Stimulated activated CD8-positive, alpha-beta memory T cell treated with anti-CD3 and anti-CD28 coated beads, Interleukin-4, amount 100 ng/mL, for 24 hours (primary cell): ENCODE data around the gene ADCY3.

Experiments
- DNase-seq: peaks from one replicate; pipeline ENCODE4 v3.0.0-alpha.2; 2020; ENCODE audit warnings: low read depth

Gene ADCY3

DNA sequence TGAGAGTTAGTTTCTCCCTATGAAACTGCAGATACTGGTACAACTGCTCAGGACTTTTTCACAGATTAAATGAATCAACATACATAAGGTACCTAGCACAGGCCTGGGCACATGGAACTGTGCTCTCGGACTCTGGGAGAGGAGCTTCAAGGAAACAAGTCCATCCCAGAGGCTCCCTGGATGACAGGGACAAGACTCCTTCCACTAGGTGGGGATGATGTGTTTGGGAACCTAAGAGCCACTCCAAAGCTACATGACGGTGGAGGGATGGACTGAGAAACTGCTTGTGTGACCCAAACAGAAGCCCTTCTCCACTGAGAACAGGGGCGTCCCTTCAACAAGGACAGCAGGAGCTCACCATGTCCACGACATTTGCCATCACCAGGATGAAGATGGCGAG is 89.7 kb downstream of the ADCY3 start:
- DNase-seq: no peak

DNA sequence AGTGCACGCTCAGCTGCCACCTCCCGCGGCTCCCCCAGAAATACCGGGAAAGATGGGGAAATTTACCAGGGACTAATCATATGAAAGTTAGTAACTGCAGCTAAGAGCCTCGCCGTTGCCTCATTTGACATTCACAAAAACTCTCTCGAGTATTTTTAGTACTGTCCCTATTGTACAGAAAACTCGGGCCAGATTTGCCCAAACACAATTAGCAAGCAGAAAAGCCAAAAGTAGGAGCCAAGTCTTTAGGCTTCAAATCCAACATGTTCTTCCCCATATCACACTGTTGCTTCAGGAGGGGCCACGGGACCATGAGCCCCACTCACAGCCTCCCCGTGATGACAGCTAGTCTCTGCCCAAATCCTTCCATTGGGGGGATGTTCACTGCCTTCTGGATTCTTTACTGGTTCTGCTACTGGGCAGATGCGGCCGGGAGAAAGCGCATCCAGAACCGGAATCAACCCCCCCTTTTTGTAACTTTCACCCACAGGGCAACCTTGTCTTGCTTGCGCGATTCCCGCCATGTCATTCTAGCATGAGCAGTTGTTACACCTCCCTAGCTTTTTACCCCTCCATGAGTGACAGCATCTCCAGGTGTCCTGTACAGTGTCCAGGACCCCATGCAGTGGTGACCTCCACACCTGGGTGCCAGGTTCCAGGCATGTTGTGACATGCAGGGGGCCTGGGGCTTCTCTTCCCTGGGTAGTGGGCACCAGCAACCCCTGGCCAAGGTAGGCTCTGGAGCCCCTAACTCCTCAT is 91.6 kb downstream of the ADCY3 start:
- no peak for DNase-seq

DNA sequence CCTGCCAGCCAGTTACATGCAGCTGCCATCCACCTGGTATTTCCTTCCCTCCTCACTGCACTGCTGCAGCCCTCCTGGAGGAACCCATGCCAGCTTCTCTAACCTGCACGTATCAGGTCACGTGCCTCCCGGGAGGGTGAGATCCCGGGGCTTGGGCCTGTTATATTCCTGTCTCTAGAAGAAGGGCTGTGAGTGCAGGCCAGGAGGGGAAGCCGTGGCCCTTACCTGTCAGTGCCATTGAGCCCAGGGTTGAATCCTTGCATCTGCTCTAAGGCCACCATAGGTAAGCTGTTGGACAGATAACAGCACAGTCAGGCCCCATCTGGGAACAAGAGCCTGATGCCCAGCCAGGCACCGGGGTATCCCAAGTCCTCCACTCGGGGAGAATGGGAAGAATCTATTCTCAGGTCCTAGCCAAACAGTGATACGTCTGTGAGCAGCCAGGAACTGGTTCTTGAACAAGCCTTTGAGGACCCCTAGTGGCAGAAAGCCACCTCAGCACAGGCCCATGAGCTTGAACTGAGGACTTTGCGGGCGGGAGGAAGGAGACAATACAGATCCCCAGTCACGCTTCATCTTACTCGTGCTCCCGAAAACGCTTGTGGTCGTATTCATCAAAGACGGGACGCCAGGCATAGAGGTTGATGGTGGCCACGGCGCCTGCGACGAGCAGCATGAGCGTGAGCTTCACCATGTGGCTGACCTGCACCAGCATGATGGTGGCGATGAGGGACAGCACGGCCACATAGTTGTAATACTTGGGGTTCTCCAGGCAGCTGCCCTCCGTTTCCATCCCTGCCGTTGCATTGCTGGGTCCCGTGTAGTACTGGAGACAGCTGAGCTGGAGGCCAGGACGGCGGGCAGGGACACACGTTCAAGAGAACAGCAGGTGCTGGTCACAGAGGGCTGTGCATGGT is 92.5 kb downstream of the ADCY3 start:
- DNase-seq: peak; percentile 60

DNA sequence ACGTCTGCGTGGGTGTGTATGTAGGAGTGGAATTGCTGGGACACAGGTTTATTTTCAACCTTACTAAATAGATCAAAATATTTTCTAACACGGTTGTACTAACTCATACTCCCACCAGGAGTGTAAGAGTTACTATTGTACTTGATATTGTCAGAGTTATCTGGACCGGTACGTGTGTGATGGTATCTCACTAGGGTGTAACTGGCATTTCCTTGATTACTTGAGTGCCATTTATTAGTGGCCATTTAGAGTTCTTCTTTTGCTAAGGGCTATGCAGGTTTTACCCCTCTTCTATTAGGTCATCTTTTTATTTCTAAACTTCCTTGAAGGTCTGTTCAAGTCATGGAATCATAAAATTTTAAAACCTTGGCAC is 93.3 kb downstream of the ADCY3 start:
- no peak for DNase-seq

DNA sequence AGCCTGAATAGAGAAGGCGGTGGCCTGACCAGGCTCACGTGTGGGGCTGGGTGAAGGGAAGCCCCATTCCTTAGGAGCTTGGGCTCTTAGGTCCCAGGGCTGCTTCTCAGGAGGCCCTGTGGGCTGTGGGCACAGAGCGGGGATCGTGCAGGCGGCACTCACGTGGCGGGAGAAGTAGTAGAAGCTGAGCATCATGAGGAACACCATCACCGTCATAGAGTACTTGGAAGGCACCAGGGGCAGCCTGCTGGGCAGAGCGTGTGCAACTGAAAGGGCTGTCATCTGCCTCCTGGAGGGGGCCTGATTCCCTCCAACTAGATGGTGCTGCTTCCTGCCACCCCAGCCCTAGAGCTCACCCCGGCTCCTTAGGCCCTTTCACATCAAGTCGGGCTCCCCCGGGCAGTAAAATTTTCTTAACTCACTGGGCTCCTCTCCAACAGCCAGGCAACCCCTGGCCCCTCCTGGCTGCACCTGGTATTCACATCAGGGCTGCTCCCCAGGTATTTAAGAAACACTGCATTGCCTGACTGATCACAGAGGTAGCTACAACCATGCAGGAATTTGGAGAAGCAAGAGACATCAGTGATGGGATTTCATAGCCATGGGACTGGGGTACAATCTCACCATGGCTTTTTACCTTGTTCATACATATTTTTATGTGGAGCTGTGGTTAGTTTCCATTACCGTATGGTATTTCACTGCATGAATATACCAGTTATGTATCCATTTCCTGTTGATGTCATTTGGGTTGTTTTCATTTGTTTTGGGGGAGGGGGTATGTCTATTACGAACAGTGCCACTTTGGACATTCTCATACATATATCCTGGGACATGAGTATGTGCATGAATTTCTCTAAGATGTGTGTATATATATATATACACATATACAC is 93.9 kb downstream of the ADCY3 start:
- DNase-seq: no peak

DNA sequence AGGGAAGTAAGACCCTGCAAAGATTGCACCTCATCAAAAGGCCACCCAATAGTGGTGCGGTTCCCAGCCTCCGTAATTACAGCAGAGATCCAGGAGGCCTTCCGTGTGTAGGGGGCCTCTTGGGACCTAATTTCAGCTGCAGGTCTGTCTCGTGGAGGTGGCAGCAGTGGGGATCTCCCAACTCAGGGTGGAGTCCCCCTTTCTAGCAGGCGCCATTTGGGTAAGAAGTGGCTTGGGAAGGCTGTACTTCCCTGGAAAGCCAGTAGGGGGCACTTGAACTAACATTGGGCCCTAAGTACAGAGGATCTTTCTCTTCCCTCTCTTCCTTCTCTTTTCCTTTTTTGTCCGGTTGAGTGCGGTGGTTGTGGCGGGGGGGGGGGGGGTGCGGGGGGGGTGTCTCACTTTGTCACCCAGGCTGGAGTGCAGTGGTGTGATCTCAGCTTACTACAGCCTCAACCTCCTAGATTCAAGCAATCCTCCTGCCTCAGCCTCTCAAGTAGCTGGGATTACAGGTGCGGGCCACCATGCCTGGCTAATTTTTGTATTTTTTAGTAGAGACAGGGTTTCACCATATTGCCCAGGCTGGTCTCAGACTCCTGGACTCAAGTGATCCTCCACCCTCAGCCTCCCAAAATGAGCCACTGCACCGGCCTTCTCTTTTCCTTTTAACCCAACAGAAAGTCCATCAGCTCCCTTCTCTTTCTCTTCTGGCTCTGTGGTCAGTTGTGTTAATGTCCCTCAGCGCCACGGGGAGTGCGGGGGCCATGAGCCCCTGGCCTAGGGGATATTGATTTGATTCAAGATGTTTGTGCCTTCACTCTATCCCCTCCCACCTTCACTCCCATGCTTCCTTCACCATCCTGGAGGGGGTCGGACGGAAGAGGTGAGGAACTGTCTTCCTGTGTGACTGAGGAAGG is 94.8 kb downstream of the ADCY3 start:
- no peak for DNase-seq

DNA sequence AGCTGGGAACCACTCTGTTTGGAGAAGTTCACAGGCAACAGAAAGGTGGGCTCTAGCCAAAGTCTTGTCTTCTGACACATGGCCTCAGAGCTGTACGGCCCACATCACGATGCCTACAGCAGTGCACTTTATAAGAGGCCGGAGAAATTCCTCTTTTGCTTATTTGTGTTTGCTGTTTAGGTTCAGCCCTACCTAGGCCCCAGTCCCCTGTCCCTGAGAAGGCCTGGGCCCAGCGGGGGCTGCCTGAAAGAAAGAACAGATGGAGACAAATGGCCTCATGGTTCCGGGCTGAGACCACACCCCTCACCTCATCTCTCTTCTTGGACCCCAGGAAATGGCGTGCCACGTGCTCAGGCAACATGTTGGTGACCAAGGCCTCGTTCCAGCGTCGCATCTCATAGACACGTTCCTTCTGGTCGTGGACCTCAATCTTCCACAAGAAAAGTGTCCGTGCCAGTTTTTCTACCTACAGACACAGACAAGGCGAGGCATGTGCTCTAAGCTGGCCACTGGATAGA is 95.9 kb downstream of the ADCY3 start:
- DNase-seq: no peak

DNA sequence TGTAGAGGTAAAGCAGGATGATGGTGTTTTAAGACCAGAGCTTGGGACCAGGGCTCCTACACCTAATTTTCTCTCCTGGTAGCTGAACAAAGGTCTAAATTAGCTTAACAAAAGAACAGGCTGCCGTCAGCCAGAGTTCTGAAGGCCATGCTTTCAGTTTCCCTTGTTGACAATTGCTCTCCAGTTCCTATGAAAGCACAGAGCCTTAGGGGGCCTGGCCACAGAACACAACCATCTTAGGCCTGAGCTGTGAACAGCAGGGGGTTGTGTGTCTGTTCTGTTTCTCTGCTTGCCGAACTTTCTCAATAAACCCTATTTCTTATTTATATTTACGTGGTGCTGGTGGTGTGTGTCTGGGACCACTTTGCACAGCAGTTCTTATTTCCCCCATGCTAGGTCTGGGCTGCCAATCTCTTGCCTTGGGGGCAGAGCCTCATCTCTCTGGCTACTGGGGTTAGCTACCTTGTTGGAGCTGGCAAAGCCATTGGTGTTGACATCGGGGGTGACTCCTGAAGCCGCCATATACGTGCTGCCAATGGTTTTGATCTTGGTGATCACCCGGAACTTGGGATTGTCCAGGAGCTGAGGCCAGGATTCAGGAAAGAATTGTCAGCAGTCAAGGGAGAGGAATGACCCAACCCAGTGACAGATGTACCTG is 97.9 kb downstream of the ADCY3 start:
- DNase-seq: no peak

DNA sequence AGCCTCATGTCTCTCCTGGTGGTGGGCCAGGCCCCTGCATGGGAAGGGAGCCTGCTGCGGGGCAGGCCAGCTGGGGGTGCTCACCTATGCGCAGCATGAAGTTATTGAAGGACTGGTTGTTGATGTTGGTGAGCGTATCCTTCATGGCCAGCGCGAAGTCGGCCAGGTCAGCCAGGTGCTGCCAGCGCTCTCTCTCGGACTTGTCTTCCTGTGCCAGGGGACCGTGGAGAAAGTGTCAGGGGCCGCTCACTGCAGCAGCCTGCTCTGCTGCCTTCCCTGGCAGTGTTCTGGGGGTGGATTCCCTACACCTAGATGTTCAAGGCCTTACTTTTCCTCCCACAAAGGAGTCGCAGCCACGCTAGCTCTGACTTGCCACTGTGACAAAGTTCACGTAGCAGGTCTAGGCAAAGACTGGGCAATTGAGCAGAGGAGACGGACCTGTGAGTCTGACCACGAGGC is 98.6 kb downstream of the ADCY3 start:
- DNase-seq: no peak

DNA sequence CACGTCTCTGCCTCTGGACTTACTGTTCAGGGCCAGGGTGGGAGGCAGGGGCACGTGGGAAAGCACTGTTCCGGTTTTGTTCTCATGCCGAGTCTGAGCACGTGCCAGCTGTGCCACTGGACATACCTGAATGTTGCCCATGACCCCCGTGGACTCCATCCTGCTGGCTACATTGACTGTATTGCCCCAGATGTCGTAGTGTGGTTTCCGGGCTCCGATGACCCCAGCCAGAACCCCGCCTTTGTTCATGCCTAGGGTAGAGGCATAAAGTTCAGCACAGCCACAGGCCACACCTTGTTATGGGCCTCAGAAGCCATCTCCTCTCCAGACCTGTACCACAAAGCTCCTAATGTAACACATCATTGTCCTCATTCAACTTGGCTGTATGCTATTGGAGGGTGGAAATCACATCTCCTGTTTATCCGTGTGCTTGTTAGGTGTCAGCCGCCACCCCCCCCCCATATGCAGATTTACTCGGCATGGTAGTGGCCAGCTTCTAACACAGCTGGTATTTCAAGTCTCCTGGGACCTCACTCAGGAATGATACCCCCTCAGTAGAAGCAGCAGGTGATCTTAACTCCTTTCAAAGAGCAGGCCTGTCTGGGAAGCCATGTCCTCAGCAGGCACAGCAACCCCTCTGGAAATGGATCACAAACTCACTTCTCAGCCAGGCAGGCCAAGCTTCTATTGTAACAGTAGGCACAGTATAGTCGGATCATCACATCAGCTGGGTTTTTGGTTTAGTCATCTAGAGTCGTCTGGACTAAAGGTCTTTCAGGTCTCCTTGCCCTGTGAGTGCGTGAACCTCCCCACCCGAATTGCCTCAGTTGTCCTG is 99.2 kb downstream of the ADCY3 start:
- no peak for DNase-seq

DNA sequence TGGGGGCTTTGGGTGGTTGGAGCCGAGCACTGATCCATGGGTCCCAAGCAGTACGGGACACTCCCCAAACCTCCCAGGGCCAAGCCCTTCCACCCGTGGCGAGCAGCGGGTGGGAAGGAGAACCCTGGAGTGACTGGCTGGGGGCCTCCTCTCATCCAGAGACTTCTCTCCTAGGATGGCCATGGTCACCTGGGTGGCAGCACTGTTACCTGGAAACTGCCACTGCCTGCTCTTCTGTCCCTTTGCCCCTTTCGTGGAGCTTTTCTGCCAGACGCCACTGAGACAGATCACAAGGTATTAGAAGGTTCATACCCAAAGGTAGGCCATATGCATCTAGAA is 99.9 kb downstream of the ADCY3 start:
- no peak for DNase-seq

DNA sequence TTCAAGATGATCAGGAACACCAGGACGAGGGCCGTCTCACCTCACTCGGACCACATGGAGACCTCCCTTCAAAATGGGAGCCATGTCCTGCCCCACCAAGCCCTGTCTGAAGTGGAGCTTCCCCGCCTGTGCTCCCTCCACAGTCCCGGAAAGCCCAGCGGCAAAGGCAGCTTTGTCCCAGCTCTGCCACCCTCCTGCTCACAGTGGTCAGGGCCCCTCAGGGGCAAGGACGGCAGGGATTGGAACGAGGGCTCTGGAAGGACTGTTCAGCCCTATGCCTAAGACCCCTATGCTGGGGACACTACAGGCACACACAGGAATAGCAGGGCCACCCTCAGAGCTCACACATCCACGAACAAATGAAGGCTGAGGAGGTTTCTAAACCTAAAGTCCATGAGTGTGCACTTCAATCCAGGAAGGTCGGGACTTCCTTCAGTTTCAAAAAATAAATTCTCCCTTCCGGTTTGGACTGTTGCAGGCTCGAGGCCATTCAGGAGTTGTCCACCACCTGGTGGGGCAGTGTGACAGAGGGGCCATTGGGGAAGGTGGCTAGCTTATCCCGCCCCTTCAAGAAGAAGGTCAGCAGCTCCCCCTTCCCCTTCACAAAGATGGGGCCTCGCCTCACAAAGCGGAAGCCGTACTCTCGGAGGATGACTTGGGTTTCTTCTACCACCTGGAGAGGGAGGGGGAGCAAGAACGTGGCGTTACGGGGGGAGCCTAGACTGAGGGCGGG is 100.4 kb downstream of the ADCY3 start:
- DNase-seq: no peak

DNA sequence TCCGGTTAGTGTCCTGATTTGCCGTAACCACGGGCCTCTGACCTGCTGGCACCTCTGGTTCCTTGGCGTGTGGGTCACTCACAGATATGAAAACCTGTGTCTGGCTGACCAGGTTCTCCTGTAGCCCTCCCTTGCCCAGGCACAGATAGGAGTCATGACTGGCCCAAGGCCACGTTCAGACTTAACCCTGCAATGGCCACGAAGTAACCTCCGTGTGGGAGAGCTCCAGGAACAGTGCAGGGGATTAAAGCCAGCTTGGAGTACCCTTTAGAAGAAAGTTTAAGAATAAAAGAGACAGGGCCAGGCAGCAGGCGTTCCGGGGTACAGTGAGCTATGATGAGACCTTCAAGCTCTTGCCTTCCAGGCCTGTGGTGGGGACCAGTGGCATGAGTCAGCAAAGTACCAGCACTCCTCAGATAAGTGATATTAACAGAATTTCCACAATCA is 101.3 kb downstream of the ADCY3 start:
- DNase-seq: no peak

DNA sequence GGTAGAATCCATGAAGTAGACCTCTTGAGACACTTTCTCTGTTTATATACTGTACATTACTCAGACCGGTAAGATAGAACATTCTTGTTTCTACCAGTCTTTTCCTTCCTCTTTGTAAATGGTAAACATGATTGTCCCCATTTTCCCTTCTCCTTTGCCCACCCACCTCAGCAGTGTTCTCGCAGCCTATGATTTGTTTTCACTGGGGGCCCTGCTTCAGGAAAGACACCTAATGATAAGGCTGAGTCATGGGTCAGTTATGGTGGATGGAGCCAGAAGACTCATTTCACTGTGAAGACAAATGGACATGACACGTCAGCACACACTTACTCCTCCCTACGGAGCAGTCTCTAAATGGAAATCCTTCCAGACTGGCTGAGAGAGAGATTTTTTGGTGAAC is 103.2 kb downstream of the ADCY3 start:
- DNase-seq: no peak

DNA sequence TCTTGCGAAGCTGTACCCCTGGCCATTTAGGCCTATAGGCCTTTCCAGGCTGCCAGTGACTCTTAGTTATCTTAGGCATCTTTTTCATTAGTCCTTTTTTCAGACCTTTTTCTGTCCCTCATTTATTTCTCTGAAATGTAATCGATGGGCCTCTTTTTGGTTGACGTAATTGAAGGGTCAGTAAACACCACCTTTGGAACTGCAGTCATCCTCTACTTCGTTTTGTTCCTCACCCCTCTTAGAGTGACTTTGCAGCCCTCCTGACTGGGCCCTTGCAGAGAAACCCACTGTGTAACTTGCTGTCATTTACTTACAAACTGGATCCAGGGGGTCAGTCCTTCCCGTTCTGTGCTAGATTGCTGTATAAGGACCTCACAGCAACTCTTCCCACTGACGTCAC is 103.6 kb downstream of the ADCY3 start:
- no peak for DNase-seq

DNA sequence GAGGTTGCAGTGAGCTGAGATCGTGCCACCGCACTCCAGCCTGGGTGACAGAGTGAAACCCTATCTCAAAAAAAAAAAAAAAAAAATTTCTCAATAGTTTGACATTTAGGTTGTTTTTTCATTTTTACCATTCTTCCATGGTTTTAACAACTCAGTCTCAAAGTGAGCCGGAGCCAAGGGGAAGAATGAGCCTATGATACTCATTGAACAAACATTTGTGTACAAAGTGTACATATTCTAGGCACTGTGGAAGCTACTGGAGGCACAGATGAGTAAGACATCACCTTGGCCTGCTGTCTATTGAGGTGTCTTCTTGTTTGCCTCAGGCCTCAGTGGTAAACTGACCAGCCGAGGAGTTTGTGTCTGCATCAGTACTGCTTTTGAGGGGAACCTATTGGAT is 104.9 kb downstream of the ADCY3 start:
- no peak for DNase-seq

DNA sequence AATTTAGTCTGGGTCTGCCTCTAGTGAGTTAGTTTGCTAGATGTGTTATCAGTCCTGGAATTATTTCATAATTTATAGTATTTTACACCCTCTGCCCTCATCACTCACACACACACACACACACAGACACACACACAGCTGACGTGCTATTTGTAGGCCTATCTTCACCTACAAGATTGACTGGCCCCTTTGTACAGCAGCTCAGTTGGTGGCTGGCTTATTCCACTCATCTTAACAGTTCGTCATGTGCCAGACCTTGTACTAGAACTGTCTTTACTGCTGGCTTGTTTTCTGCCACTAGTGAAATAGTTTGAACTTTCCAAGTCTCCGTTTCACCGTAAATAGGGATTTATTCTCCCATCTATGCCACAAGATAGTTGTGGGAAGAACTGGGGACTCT is 105.5 kb downstream of the ADCY3 start:
- DNase-seq: no peak

DNA sequence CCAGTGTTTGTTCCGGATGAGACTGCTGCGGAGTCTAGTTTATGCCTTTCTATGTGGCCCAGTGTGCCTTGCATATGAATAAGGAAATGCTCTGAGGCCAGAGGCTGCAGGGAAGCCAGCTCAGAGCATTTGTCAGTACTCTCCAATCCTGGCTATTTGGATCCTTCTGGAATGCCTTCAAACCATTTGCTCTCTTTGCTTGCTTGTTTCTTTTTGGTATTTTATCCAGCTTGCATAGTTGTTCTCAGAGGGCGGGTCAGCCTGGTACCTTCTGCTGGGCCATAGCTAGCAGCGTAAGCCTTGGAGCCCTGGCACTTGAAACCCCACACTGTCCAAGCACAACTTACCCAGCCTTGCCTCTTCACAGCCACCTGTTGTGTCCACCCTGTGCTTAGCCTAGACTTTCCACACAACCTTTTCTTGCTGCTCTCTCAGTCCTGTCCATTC is 106.3 kb downstream of the ADCY3 start:
- no peak for DNase-seq
